ENCODE results near the gene UBE2L6. TPM values are rescaled to one million over a fixed set of nuclear protein-coding genes. Genes with fewer than 3 reads are reported as not detected.

The UBE2L6 gene
- 33.3 TPM for polyA plus RNA-seq (2012; ENCODE audit: insufficient read length, low read depth)

DNA sequence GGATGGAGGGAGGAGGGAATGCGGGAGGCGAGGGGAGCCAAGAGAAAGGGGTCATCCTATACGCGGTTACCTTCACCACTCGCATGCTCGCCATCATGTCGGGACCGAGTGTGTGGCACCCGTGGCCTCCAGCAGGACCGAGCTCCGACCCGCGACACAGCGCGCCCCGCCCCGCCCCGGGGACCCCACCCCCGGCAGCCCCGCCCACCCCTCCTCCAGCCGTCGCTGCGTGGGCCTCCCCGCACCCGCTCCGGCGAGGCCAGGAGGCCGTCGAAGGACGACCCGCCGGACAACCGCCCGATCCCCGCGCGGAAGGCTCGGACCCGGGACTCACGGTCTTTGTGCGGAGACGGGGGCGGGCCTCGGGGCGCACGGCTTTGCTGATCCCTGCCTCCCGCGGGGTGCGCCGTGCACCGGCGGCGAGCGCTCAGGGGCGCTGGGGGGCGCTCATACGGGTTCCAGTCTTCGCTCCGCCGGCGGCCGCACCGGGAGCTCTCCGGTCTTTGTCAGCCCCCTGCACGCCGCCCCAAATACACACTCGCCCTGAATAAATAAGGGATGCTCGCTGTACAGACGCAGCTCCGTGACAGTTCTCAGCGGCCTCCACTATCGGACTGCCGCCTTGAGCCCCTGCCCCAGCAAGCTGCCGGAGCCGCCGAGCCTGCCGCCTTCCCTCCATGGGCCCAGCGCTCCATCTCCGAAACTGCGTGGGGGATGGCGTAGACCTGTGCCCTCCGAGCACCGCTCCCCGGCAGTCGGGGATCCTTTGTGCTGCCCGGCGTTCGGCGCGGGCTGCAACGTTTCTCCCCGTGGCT is at the start of gene UBE2L6:
Gene UBE2L6 (minus strand): TSS at position 158 of the 815 bp plus-strand sequence. CDS start 61 bp downstream, at position 97.
- TF ChIP-seq POLR2AphosphoS5 (IDR thresholded peaks at IDR 0.05; ENCODE audit: low read depth, low read length) (peak; percentile 35; the same call in 1 of the 2 replicates), SIN3A (IDR thresholded peaks at IDR 0.05; ENCODE audit: borderline replicate concordance, insufficient read depth, low read length) (no peak), FOXP2 (optimal IDR thresholded peaks at IDR 0.05; ENCODE audit: borderline replicate concordance, extremely low read depth, extremely low read length, insufficient read depth) (peak; percentile 7)

DNA sequence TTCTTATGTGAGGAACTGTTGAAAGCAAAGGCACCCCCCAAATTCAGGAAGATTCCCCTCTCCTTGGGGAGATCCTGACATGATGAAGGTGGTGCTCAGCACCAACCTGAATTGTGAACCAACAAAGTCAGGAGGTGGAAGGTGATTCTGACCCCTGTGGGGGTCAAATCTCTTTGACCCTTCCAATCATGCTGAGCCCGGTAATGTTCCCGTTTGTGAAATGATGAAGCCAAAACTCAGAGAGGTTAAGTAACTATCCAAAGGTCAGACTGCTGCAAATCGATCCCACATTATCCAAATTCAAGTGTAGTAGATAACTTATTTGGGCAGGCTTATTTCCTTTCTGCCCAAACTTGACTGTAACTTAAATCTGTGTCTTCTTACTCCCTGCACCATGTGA is 49.1 kb upstream of the UBE2L6 start:
- TF ChIP-seq SIN3A (IDR thresholded peaks at IDR 0.05; ENCODE audit: borderline replicate concordance, insufficient read depth, low read length), result no peak

DNA sequence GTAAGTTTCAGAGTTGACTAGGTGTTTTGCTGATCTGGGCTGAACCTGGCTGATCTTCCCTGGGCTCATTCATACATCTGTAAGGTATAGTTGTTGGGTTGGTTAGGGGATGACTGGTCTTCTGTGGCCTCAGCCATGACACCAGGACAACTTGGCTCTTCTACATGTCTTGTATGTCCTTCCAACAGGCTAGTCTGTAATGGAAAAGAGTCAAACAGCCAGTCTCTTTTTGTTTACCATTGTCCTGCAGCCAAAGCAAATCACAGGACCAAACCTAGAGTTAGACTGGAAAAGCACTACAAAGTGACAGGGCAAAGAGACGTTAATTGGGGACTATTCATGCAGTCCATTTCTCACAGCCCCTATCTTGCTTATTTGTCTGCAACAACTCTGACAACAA is 47.8 kb upstream of the UBE2L6 start:
- no peak for TF ChIP-seq SIN3A (IDR thresholded peaks at IDR 0.05; ENCODE audit: borderline replicate concordance, insufficient read depth, low read length)
- no peak for TF ChIP-seq TAF1 (IDR thresholded peaks at IDR 0.05; ENCODE audit: borderline replicate concordance, insufficient read depth, low read length)
- no peak for TF ChIP-seq POLR2AphosphoS5 (IDR thresholded peaks at IDR 0.05; ENCODE audit: low read depth, low read length)
- TF ChIP-seq, protein P1, sequence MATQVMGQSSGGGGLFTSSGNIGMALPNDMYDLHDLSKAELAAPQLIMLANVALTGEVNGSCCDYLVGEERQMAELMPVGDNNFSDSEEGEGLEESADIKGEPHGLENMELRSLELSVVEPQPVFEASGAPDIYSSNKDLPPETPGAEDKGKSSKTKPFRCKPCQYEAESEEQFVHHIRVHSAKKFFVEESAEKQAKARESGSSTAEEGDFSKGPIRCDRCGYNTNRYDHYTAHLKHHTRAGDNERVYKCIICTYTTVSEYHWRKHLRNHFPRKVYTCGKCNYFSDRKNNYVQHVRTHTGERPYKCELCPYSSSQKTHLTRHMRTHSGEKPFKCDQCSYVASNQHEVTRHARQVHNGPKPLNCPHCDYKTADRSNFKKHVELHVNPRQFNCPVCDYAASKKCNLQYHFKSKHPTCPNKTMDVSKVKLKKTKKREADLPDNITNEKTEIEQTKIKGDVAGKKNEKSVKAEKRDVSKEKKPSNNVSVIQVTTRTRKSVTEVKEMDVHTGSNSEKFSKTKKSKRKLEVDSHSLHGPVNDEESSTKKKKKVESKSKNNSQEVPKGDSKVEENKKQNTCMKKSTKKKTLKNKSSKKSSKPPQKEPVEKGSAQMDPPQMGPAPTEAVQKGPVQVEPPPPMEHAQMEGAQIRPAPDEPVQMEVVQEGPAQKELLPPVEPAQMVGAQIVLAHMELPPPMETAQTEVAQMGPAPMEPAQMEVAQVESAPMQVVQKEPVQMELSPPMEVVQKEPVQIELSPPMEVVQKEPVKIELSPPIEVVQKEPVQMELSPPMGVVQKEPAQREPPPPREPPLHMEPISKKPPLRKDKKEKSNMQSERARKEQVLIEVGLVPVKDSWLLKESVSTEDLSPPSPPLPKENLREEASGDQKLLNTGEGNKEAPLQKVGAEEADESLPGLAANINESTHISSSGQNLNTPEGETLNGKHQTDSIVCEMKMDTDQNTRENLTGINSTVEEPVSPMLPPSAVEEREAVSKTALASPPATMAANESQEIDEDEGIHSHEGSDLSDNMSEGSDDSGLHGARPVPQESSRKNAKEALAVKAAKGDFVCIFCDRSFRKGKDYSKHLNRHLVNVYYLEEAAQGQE (IDR thresholded peaks at IDR 0.05; ENCODE audit: insufficient read depth in 1 of 2, low read depth in 2 of 2, low read length in 2 of 2), result no peak
- TF ChIP-seq FOXP2 (optimal IDR thresholded peaks at IDR 0.05; ENCODE audit: borderline replicate concordance, extremely low read depth, extremely low read length, insufficient read depth), result no peak

DNA sequence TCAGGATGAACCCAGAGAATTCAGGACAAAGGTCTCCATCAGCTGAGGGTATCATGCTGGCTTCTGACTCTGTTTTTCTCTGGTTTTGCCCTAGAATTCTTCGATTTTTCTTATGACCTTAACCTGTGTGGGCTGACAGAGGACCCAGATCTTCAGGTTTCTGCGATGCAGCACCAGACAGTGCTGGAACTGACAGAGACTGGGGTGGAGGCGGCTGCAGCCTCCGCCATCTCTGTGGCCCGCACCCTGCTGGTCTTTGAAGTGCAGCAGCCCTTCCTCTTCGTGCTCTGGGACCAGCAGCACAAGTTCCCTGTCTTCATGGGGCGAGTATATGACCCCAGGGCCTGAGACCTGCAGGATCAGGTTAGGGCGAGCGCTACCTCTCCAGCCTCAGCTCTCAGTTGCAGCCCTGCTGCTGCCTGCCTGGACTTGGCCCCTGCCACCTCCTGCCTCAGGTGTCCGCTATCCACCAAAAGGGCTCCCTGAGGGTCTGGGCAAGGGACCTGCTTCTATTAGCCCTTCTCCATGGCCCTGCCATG is 46.8 kb upstream of the UBE2L6 start:
- TF ChIP-seq, protein P1 (IDR thresholded peaks at IDR 0.05; ENCODE audit: insufficient read depth in 1 of 2, low read depth in 2 of 2, low read length in 2 of 2), result no peak
- TF ChIP-seq POLR2AphosphoS5 (IDR thresholded peaks at IDR 0.05; ENCODE audit: low read depth, low read length) (no peak), SIN3A (IDR thresholded peaks at IDR 0.05; ENCODE audit: borderline replicate concordance, insufficient read depth, low read length) (no peak), TAF1 (IDR thresholded peaks at IDR 0.05; ENCODE audit: borderline replicate concordance, insufficient read depth, low read length) (no peak), FOXP2 (optimal IDR thresholded peaks at IDR 0.05; ENCODE audit: borderline replicate concordance, extremely low read depth, extremely low read length, insufficient read depth) (no peak)

DNA sequence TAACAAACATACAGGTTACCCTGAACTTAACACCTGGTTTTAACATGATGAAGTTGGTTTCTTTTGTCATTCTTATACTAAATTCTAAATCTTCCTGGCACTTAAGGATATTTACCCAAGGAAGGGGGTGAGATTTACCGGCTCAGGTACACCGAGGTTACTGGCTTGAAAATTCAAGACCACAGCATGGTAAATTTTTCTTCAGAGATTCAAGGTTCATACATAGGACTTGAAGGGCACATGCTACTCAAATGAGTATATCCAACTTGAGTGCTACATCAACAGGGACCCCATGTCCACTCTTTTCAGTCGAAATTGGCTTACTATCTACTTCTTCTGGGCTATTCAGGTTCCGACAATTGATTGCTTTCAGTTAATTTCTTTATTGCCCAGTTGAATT is 42.7 kb upstream of the UBE2L6 start:
- TF ChIP-seq, protein P1 (IDR thresholded peaks at IDR 0.05; ENCODE audit: insufficient read depth in 1 of 2, low read depth in 2 of 2, low read length in 2 of 2), result no peak
- TF ChIP-seq POLR2AphosphoS5 (IDR thresholded peaks at IDR 0.05; ENCODE audit: low read depth, low read length) (no peak), TAF1 (IDR thresholded peaks at IDR 0.05; ENCODE audit: borderline replicate concordance, insufficient read depth, low read length) (no peak), SIN3A (IDR thresholded peaks at IDR 0.05; ENCODE audit: borderline replicate concordance, insufficient read depth, low read length) (no peak), FOXP2 (optimal IDR thresholded peaks at IDR 0.05; ENCODE audit: borderline replicate concordance, extremely low read depth, extremely low read length, insufficient read depth) (no peak)

DNA sequence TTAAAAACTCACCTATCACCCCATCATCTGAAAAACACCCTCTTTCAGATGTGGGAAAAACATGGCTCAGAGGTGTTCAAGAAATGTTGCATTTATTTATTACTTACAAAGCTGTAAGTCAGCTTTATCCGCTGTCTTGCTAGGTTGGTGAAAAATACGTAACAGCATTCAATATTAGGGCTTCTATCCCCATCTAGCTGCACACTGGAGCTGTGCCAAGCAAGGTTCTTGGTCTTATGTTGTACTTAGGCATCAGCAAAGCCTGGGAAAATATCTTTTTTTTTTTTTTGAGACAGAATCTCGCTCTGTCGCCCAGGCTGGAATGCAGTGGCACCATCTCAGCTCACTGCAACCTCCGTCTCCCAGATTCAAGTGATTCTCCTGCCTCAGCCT is 37.6 kb upstream of the UBE2L6 start:
- no peak for TF ChIP-seq SIN3A (IDR thresholded peaks at IDR 0.05; ENCODE audit: borderline replicate concordance, insufficient read depth, low read length)
- TF ChIP-seq, protein P1 (IDR thresholded peaks at IDR 0.05; ENCODE audit: insufficient read depth in 1 of 2, low read depth in 2 of 2, low read length in 2 of 2), result no peak
- no peak for TF ChIP-seq FOXP2 (optimal IDR thresholded peaks at IDR 0.05; ENCODE audit: borderline replicate concordance, extremely low read depth, extremely low read length, insufficient read depth)
- no peak for TF ChIP-seq TAF1 (IDR thresholded peaks at IDR 0.05; ENCODE audit: borderline replicate concordance, insufficient read depth, low read length)
- TF ChIP-seq POLR2AphosphoS5 (IDR thresholded peaks at IDR 0.05; ENCODE audit: low read depth, low read length), result no peak
